ENCODE measurements around the gene DNASE1L3. TPM values are rescaled to one million over a fixed set of nuclear protein-coding genes. Genes with fewer than 3 reads are reported as not detected.
"Not testable (repeated sequence)": the region's sequence is repeated elsewhere in the genome, so short reads cannot be mapped to it uniquely, and the experiment has no call there.

The DNASE1L3 gene
- total RNA-seq: not detected

- ATAC-seq: no peak
- no peak within 1 kb of the TSS for H3K27ac Mint-ChIP-seq
- peaks cover 24% of the 10 kb centered on the region for H3K4me1 Mint-ChIP-seq
- DNase-seq: no peak
- peaks cover 14% of the 10 kb centered on the region for H3K27me3 Mint-ChIP-seq
- H3K9me3 Mint-ChIP-seq (ENCODE audit: low read depth): no peaks in the 10 kb centered on the region
- CTCF ChIA-PET: interaction anchor here (1.0 to 2.3 kb wide), 3 partner anchors 23 to 33 kb away, joined by 3 to 7 read pairs (median 7); partner anchors contain the start of gene ABHD6
- H3K36me3 Mint-ChIP-seq: no peaks in the 10 kb centered on the region
- no peak within 1 kb of the TSS for H3K4me3 Mint-ChIP-seq
Observed at GRCh38 chr3:58210761-58211460, at the start of gene DNASE1L3. DNASE1L3 (minus strand) TSS chr3:58210972; CDS start chr3:58210906, 66 bp downstream.

GRCh38 chr3:58260261-58260731 lies 49.5 kb upstream of the DNASE1L3 start:
- H3K27me3 Mint-ChIP-seq: no peaks in the 10 kb centered on the region
- ATAC-seq (peak; percentile 92), DNase-seq (peak; percentile 67)
- H3K4me1 Mint-ChIP-seq: peaks cover 14% of the 10 kb centered on the region
- H3K4me3 Mint-ChIP-seq: no peak overlapping the region
- H3K9me3 Mint-ChIP-seq (ENCODE audit: low read depth): no peaks in the 10 kb centered on the region
- no peaks in the 10 kb centered on the region for H3K36me3 Mint-ChIP-seq
- peak overlapping the region; percentile 27 for H3K27ac Mint-ChIP-seq
- CTCF ChIA-PET: no interaction called here

- Mint-ChIP-seq H3K27ac (no peak overlapping the region), H3K4me3 (no peak overlapping the region), H3K9me3 (ENCODE audit: low read depth) (no peaks in the 10 kb centered on the region), H3K27me3 (no peaks in the 10 kb centered on the region), H3K36me3 (no peaks in the 10 kb centered on the region), H3K4me1 (peaks cover 14% of the 10 kb centered on the region)
- CTCF ChIA-PET: interaction anchor here (1.4 kb wide), 1 partner anchor 41 kb away, joined by 3 read pairs; no protein-coding TSS in a partner anchor
- DNase-seq (no peak), ATAC-seq (no peak)
Observed at GRCh38 chr3:58258392-58259055, 47.8 kb upstream of the DNASE1L3 start.

GRCh38 chr3:58256511-58256910 lies 45.7 kb upstream of the DNASE1L3 start:
- no peaks in the 10 kb centered on the region for H3K9me3 Mint-ChIP-seq (ENCODE audit: low read depth)
- DNase-seq (no peak), ATAC-seq (no peak)
- H3K27me3 Mint-ChIP-seq: no peaks in the 10 kb centered on the region
- CTCF ChIA-PET: no interaction called here
- H3K36me3 Mint-ChIP-seq: no peaks in the 10 kb centered on the region
- peaks cover 27% of the 10 kb centered on the region for H3K4me1 Mint-ChIP-seq
- no peak overlapping the region for H3K27ac Mint-ChIP-seq
- no peak overlapping the region for H3K4me3 Mint-ChIP-seq

- Mint-ChIP-seq H3K4me1 (peaks cover 27% of the 10 kb centered on the region), H3K27ac (no peak overlapping the region), H3K36me3 (no peaks in the 10 kb centered on the region), H3K4me3 (no peak overlapping the region), H3K27me3 (no peaks in the 10 kb centered on the region), H3K9me3 (ENCODE audit: low read depth) (no peaks in the 10 kb centered on the region)
- ATAC-seq: no peak
- no peak for DNase-seq
- CTCF ChIA-PET: no interaction called here
Observed at GRCh38 chr3:58256061-58256460, 45.3 kb upstream of the DNASE1L3 start.

- no peak overlapping the region for H3K4me3 Mint-ChIP-seq
Observed at GRCh38 chr3:58254144-58254543, 43.4 kb upstream of the DNASE1L3 start.

GRCh38 chr3:58251631-58252035 lies 40.9 kb upstream of the DNASE1L3 start:
- H3K4me3 Mint-ChIP-seq: no peak overlapping the region
- H3K9me3 Mint-ChIP-seq (ENCODE audit: low read depth): no peaks in the 10 kb centered on the region
- no peaks in the 10 kb centered on the region for H3K36me3 Mint-ChIP-seq
- peaks cover 2% of the 10 kb centered on the region for H3K27me3 Mint-ChIP-seq
- DNase-seq (no peak), ATAC-seq (no peak)
- no peak overlapping the region for H3K27ac Mint-ChIP-seq
- CTCF ChIA-PET: interaction anchor here (1.4 kb wide), 1 partner anchor 54 kb away, joined by 4 read pairs; the partner anchor contains the start of genes HTD2 and RPP14
- peaks cover 18% of the 10 kb centered on the region for H3K4me1 Mint-ChIP-seq

More at GRCh38 chr3:58254144-58254543, 43.4 kb upstream of the DNASE1L3 start:
- Mint-ChIP-seq H3K27me3 (peaks cover 2% of the 10 kb centered on the region), H3K27ac (no peak overlapping the region), H3K9me3 (ENCODE audit: low read depth) (no peaks in the 10 kb centered on the region), H3K36me3 (no peaks in the 10 kb centered on the region), H3K4me1 (peaks cover 18% of the 10 kb centered on the region)
- no peak for DNase-seq
- CTCF ChIA-PET: interaction anchor here (1.1 kb wide), 2 partner anchors 12 to 66 kb away, joined by 3 read pairs; no protein-coding TSS in a partner anchor
- no peak for ATAC-seq

- Mint-ChIP-seq H3K4me3 (no peak overlapping the region), H3K27ac (no peak overlapping the region), H3K36me3 (no peaks in the 10 kb centered on the region), H3K27me3 (peaks cover 2% of the 10 kb centered on the region), H3K4me1 (peaks cover 18% of the 10 kb centered on the region), H3K9me3 (ENCODE audit: low read depth) (no peaks in the 10 kb centered on the region)
- ATAC-seq (no peak), DNase-seq (no peak)
- CTCF ChIA-PET: interaction anchor here (1.4 kb wide), 1 partner anchor 56 kb away, joined by 4 read pairs; the partner anchor contains the start of genes HTD2 and RPP14
Observed at GRCh38 chr3:58250093-58250707, 39.4 kb upstream of the DNASE1L3 start.

GRCh38 chr3:58249358-58250092 lies 38.8 kb upstream of the DNASE1L3 start:
- H3K27ac Mint-ChIP-seq: no peak overlapping the region
- ATAC-seq (no peak), DNase-seq (no peak)
- H3K27me3 Mint-ChIP-seq: peaks cover 2% of the 10 kb centered on the region
- no peak overlapping the region for H3K4me3 Mint-ChIP-seq
- CTCF ChIA-PET: no interaction called here
- H3K9me3 Mint-ChIP-seq (ENCODE audit: low read depth): no peaks in the 10 kb centered on the region
- H3K36me3 Mint-ChIP-seq: no peaks in the 10 kb centered on the region
- H3K4me1 Mint-ChIP-seq: peaks cover 18% of the 10 kb centered on the region

- Mint-ChIP-seq H3K9me3 (ENCODE audit: low read depth) (no peaks in the 10 kb centered on the region), H3K4me3 (no peak overlapping the region), H3K36me3 (no peaks in the 10 kb centered on the region), H3K27ac (no peak overlapping the region), H3K4me1 (peaks cover 4% of the 10 kb centered on the region), H3K27me3 (peaks cover 4% of the 10 kb centered on the region)
- CTCF ChIA-PET: no interaction called here
- no peak for DNase-seq
- ATAC-seq: no peak
Observed at GRCh38 chr3:58246148-58247047, 35.6 kb upstream of the DNASE1L3 start.

GRCh38 chr3:58243976-58244585 lies 33.3 kb upstream of the DNASE1L3 start:
- ATAC-seq: no peak
- CTCF ChIA-PET: no interaction called here
- H3K4me3 Mint-ChIP-seq: no peak overlapping the region
- peaks cover 5% of the 10 kb centered on the region for H3K27me3 Mint-ChIP-seq
- H3K9me3 Mint-ChIP-seq (ENCODE audit: low read depth): no peaks in the 10 kb centered on the region
- DNase-seq: no peak
- no peak overlapping the region for H3K27ac Mint-ChIP-seq
- H3K4me1 Mint-ChIP-seq: peaks cover 4% of the 10 kb centered on the region
- peaks cover 2% of the 10 kb centered on the region for H3K36me3 Mint-ChIP-seq

GRCh38 chr3:58242860-58243259 lies 32.1 kb upstream of the DNASE1L3 start:
- H3K36me3 Mint-ChIP-seq: not testable (repeated sequence)
- CTCF ChIA-PET: interaction anchor here (2.0 kb wide), 1 partner anchor 63 kb away, joined by 9 read pairs; the partner anchor contains the start of genes HTD2 and RPP14

More at GRCh38 chr3:58242860-58243259, 32.1 kb upstream of the DNASE1L3 start:
- H3K4me3 Mint-ChIP-seq; H3K9me3 Mint-ChIP-seq (ENCODE audit: low read depth); DNase-seq; H3K27me3 Mint-ChIP-seq; ATAC-seq; H3K27ac Mint-ChIP-seq: not testable (repeated sequence)
- peaks cover 12% of the 10 kb centered on the region for H3K4me1 Mint-ChIP-seq
